CD8-positive, alpha-beta memory T cell (primary cell): ENCODE measurements around the gene ACBD3. TPM values are rescaled to one million over a fixed set of nuclear protein-coding genes. Genes with fewer than 3 reads are reported as not detected.

ENCODE experiments used
- CTCF ChIA-PET: fragments of 350-600 bp; sonication (Branson Sonifier 250); formaldehyde crosslinking; loops from one replicate; lab custom pipeline; 2021; ENCODE audit warnings: antibody characterized with exemption; lab: Charles Lee
- POLR2A ChIA-PET: fragments of 350-600 bp; sonication (Branson Sonifier 250); formaldehyde crosslinking; loops from one replicate; lab custom pipeline; 2021; ENCODE audit warnings: antibody characterized with exemption; lab: Charles Lee
- DNase-seq, 5 donors: peaks; one replicate each; pipeline versions ENCODE4 v3.0.0 to v3.0.0-alpha.2; 2020 to 2022; ENCODE audit warnings: mixed read lengths in 1 of 5
- H3K27ac ChIP-seq: one replicate; pipeline ENCODE4 v1.7.0; 2013; ENCODE audit warnings: low read depth, mild to moderate bottlenecking, low read length, moderate library complexity
- H3K27me3 ChIP-seq: 2 replicates; pipeline ENCODE4 v1.7.0; 2013; ENCODE audit warnings: low read length, mild to moderate bottlenecking; ENCODE audit not compliant: insufficient read depth, poor library complexity, severe bottlenecking
- H3K36me3 ChIP-seq: 2 replicates; pipeline ENCODE4 v1.7.0; 2013; ENCODE audit warnings: mild to moderate bottlenecking, low read length, moderate library complexity; ENCODE audit not compliant: insufficient read depth
- H3K4me1 ChIP-seq: 2 replicates; pipeline ENCODE4 v1.7.0; 2013; ENCODE audit warnings: mild to moderate bottlenecking, low read length, moderate library complexity; ENCODE audit not compliant: insufficient read depth
- H3K4me3 ChIP-seq: 2 replicates; pipeline ENCODE4 v1.7.0; 2013; ENCODE audit warnings: mild to moderate bottlenecking, low read length
- H3K9me3 ChIP-seq: 2 replicates; pipeline ENCODE4 v1.7.0; 2013; ENCODE audit warnings: mild to moderate bottlenecking, low read length
- H3K27ac Mint-ChIP-seq, 8 donors: one replicate each; pipeline ENCODE4 v1.8.0; 2020 to 2021; ENCODE audit warnings: mixed read lengths in 8 of 8, mild to moderate bottlenecking in 6 of 8, inconsistent platforms in 3 of 8, moderate library complexity in 3 of 8
- H3K27me3 Mint-ChIP-seq, 2 donors: one replicate each; pipeline ENCODE4 v1.8.0; 2020 to 2021; ENCODE audit warnings: mixed read lengths in 2 of 2, mild to moderate bottlenecking in 1 of 2, moderate library complexity in 1 of 2
- H3K36me3 Mint-ChIP-seq, 3 donors: one replicate each; pipeline ENCODE4 v1.8.0; 2020 to 2021; ENCODE audit warnings: mixed read lengths in 3 of 3, inconsistent platforms in 1 of 3, mild to moderate bottlenecking in 1 of 3
- H3K4me1 Mint-ChIP-seq, 3 donors: one replicate each; pipeline ENCODE4 v1.8.0; 2020 to 2021; ENCODE audit warnings: mixed read lengths in 3 of 3, inconsistent platforms in 1 of 3, mild to moderate bottlenecking in 1 of 3
- H3K4me3 Mint-ChIP-seq, 7 donors: one replicate each; pipeline ENCODE4 v1.8.0; 2020 to 2021; ENCODE audit warnings: mixed read lengths in 7 of 7, mild to moderate bottlenecking in 6 of 7, moderate library complexity in 4 of 7, inconsistent platforms in 2 of 7
- H3K9me3 Mint-ChIP-seq, 5 donors: one replicate each; pipeline ENCODE4 v1.8.0; 2020 to 2022; ENCODE audit warnings: mixed read lengths in 5 of 5, mild to moderate bottlenecking in 3 of 5, moderate library complexity in 2 of 5, inconsistent platforms in 1 of 5
- polyA plus RNA-seq: library from polyadenylated mRNA; unstranded; fragments of 300-500 nt; fragmentation: Illumina TruSeq; gene quantifications from one replicate; pipeline ENCODE4 v1.2.3, GENCODE V29; 2021
- total RNA-seq, 2 experiments: library from RNA; stranded (reverse); gene quantifications; one replicate each; pipeline ENCODE4 v1.2.3, GENCODE V29; 2021

Gene ACBD3
- total and polyA plus RNA-seq, 3 experiments from 2014 or later: 20.4 to 22.3 (median 21.5) TPM

DNA sequence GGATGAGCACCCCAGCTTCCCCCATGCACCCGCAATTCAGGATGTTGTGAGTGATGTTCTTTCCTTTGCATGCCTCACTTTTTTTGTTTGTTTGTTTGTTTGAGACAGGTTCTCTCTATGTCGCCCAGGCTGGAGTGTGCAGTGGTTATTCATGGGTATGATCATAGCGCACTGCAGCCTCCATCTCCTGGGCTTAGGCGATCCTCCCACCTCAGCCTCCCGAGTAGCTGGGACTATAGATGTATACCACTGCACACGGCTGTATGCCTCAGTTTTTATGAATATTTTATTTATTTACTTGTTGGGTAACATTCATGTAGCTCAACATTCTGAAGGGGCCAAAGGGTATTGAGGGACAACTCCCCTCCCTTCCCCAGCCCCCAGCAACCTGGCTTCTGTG, 69.2 kb downstream of the ACBD3 start:
- ChIA-PET POLR2A (no interaction called here), CTCF (interaction anchor here (1.2 to 2.1 kb wide), 4 partner anchors 34 to 130 kb away, joined by 3 to 10 read pairs (median 4); partner anchors contain the start of gene SDE2)
- Mint-ChIP-seq H3K4me3 (peak overlapping the region in 1 of 7 donors; percentile 69), H3K27me3 (peaks cover 0 to 2% of the 10 kb centered on the region in 2 donors), H3K9me3 (no peaks in the 10 kb centered on the region), H3K36me3 (no peaks in the 10 kb centered on the region), H3K27ac (peak overlapping the region in 2 of 8 donors; percentile 30 to 43), H3K4me1 (peaks cover 4 to 10% (median 9%) of the 10 kb centered on the region in 3 donors)
- Histone ChIP-seq H3K4me3 (no peak overlapping the region), H3K27me3 (no peaks in the 10 kb centered on the region), H3K4me1 (peaks cover 11% of the 10 kb centered on the region), H3K27ac (no peak overlapping the region), H3K9me3 (no peaks in the 10 kb centered on the region), H3K36me3 (no peaks in the 10 kb centered on the region)
- DNase-seq: no peak

DNA sequence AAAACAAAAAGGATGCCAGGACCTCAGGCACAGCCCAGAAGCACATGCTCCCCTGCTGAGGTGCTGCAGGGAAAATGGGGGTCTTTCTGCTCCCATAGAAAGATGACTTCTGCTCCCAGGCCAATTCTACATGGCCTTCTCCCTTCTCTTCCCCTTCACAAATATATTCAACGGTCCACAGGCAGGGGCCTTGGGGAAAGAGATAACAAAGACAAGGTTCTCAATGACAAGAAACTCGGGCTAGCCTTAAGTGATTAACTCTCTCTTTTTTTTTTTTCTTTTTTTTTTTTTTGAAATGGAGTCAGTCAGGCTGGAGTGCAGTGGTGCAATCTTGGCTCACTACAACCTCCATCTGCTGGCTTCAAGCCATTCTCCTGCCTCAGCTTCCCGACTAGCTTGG, 69.9 kb downstream of the ACBD3 start:
- Histone ChIP-seq H3K9me3 (no peaks in the 10 kb centered on the region), H3K27me3 (no peaks in the 10 kb centered on the region), H3K4me3 (no peak overlapping the region), H3K4me1 (peaks cover 11% of the 10 kb centered on the region), H3K27ac (no peak overlapping the region), H3K36me3 (no peaks in the 10 kb centered on the region)
- Mint-ChIP-seq H3K27ac (no peak overlapping the region), H3K4me3 (peak overlapping the region in 1 of 7 donors; percentile 69), H3K36me3 (no peaks in the 10 kb centered on the region), H3K27me3 (peaks cover 0 to 2% of the 10 kb centered on the region in 2 donors), H3K4me1 (peaks cover 4 to 13% (median 10%) of the 10 kb centered on the region in 3 donors), H3K9me3 (no peaks in the 10 kb centered on the region)
- POLR2A ChIA-PET: no interaction called here
- DNase-seq: no peak
- CTCF ChIA-PET: interaction anchor here (1.2 to 2.1 kb wide), 3 partner anchors 34 to 129 kb away, joined by 3 to 10 read pairs (median 4); no protein-coding TSS in a partner anchor

DNA sequence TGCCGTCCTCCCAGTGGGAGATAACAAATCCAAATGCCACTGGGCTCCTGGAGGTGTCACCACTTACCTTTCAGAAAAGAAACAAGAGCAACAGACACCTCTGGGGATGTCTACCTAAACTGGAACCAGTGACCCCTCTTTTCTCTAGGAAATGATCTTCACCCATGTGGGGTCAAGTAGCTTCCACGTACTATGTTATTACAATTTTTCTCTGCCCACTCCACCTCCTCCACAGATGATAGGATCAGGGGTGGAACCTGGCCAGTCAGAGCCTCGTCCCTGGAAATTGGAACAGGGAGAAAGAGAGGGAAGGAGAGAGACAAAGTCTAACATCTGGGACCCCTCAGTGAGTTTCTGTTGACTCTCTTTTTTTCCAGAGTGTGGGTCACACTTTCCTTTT, 73.9 kb downstream of the ACBD3 start:
- POLR2A ChIA-PET: interaction anchor here (1.1 kb wide), 1 partner anchor 113 kb away, joined by 5 read pairs; the partner anchor contains the start of gene SDE2

DNA sequence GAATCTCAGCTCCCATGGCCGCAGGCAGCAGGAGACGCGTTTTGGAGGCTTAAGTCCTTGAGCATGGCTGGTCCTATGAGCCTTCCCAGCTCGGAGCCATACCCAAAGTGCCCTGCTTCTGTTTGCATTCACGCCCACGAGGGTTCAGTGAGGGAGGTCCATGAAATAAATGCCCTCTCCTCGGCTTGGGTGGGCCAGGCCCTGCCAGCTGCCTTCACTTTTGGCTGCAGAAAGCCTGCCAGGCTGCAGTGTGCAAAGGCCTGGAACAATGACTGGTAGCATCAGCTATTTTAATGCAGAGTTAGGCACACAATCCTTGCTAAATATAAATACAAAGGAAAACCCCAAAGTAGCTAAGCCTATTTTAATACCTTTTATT, 74.7 kb downstream of the ACBD3 start:
- Mint-ChIP-seq H3K4me1 (peaks cover 12 to 20% (median 13%) of the 10 kb centered on the region in 3 donors), H3K27ac (peak overlapping the region in 4 of 8 donors; percentile 63 to 83 (median 69)), H3K4me3 (peak overlapping the region in 6 of 7 donors; percentile 55 to 88 (median 80)), H3K27me3 (peaks cover 0 to 3% of the 10 kb centered on the region in 2 donors), H3K36me3 (peaks cover 0 to 2% (median 0%) of the 10 kb centered on the region in 3 donors), H3K9me3 (no peaks in the 10 kb centered on the region)
- no peaks in the 10 kb centered on the region for H3K36me3 ChIP-seq
- H3K9me3 ChIP-seq: no peaks in the 10 kb centered on the region
- no peak overlapping the region for H3K27ac ChIP-seq
- H3K4me1 ChIP-seq: peaks cover 10% of the 10 kb centered on the region
- POLR2A ChIA-PET: interaction anchor here (1.1 to 2.9 kb wide), 3 partner anchors 11 to 112 kb away, joined by 5 to 17 read pairs (median 5); partner anchors contain the start of genes H3-3A and SDE2
- H3K27me3 ChIP-seq: no peaks in the 10 kb centered on the region
- no peak for DNase-seq
- no peak overlapping the region for H3K4me3 ChIP-seq
- CTCF ChIA-PET: interaction anchor here (1.0 to 4.2 kb wide), 4 partner anchors 8 to 45 kb away, joined by 4 to 19 read pairs (median 6); no protein-coding TSS in a partner anchor

More for the DNA sequence above, 73.9 kb downstream of the ACBD3 start:
- CTCF ChIA-PET: interaction anchor here (1.0 kb wide), 1 partner anchor 13 kb away, joined by 4 read pairs; no protein-coding TSS in a partner anchor
- no peak overlapping the region for H3K4me3 ChIP-seq
- H3K27ac ChIP-seq: no peak overlapping the region
- peak overlapping the region in 3 of 8 donors; percentile 7 to 83 (median 45) for H3K27ac Mint-ChIP-seq
- H3K9me3 Mint-ChIP-seq: no peaks in the 10 kb centered on the region
- no peak for DNase-seq
- H3K4me3 Mint-ChIP-seq: peak overlapping the region in 4 of 7 donors; percentile 48 to 88 (median 54)
- H3K36me3 Mint-ChIP-seq: peaks cover 0 to 2% (median 0%) of the 10 kb centered on the region in 3 donors
- H3K27me3 ChIP-seq: no peaks in the 10 kb centered on the region
- H3K4me1 Mint-ChIP-seq: peaks cover 12 to 20% (median 13%) of the 10 kb centered on the region in 3 donors
- no peaks in the 10 kb centered on the region for H3K36me3 ChIP-seq
- H3K27me3 Mint-ChIP-seq: peaks cover 0 to 3% of the 10 kb centered on the region in 2 donors
- no peaks in the 10 kb centered on the region for H3K9me3 ChIP-seq
- H3K4me1 ChIP-seq: peaks cover 10% of the 10 kb centered on the region

DNA sequence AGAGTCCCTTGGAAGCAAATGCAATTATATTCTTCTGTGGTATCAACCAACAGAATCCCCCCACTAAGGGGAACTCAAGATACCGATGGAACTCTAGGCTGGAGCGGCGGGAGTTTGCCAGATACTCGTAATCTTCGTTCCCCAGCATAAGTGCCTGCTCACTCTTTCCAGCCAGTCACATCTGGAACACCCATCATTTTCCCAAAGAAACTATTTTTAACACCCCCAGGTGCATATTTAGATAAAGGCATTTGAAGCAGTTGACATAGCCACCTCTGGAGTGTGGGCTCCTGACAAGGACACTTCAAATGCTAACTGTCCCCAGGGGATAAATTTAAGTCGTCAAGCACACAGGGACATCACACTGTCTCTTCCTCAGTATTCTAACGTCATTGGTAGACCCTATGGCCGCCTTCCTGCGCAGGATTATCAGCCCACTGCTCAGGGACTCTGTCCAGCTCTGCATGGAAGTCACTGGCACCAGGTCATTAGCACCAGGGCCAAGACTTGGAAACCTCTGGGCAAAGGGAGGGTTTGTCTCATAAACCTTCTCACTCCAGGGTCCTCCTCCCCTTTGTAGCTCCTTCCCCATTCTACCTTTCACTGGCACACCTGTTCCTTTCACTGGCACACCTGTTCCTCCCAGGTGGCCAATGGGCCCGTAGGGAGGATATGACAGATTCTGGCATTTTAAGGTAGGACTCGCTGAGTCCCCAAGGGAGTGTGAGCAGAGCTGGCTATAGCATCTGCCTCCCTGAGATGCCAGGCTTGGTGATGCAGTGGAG, 75.3 kb downstream of the ACBD3 start:
- H3K36me3 ChIP-seq: no peaks in the 10 kb centered on the region
- H3K4me1 ChIP-seq: peaks cover 10% of the 10 kb centered on the region
- POLR2A ChIA-PET: interaction anchor here (0.8 to 3.5 kb wide), 7 partner anchors 9 to 112 kb away, joined by 5 to 18 read pairs (median 5); partner anchors contain the start of genes H3-3A and SDE2
- CTCF ChIA-PET: interaction anchor here (0.8 to 4.2 kb wide), 6 partner anchors 9 to 222 kb away, joined by 3 to 19 read pairs (median 6); no protein-coding TSS in a partner anchor
- peaks cover 12 to 20% (median 13%) of the 10 kb centered on the region in 3 donors for H3K4me1 Mint-ChIP-seq
- peaks cover 0 to 3% of the 10 kb centered on the region in 2 donors for H3K27me3 Mint-ChIP-seq
- no peaks in the 10 kb centered on the region for H3K27me3 ChIP-seq
- H3K4me3 Mint-ChIP-seq: peak overlapping the region; percentile 62 to 89 (median 80)
- H3K27ac Mint-ChIP-seq: peak overlapping the region; percentile 39 to 83 (median 65)
- no peaks in the 10 kb centered on the region for H3K9me3 ChIP-seq
- peak overlapping the region; percentile 65 for H3K4me3 ChIP-seq
- H3K9me3 Mint-ChIP-seq: no peaks in the 10 kb centered on the region
- peaks cover 0 to 2% (median 0%) of the 10 kb centered on the region in 3 donors for H3K36me3 Mint-ChIP-seq
- no peak for DNase-seq
- peak overlapping the region; percentile 79 for H3K27ac ChIP-seq

DNA sequence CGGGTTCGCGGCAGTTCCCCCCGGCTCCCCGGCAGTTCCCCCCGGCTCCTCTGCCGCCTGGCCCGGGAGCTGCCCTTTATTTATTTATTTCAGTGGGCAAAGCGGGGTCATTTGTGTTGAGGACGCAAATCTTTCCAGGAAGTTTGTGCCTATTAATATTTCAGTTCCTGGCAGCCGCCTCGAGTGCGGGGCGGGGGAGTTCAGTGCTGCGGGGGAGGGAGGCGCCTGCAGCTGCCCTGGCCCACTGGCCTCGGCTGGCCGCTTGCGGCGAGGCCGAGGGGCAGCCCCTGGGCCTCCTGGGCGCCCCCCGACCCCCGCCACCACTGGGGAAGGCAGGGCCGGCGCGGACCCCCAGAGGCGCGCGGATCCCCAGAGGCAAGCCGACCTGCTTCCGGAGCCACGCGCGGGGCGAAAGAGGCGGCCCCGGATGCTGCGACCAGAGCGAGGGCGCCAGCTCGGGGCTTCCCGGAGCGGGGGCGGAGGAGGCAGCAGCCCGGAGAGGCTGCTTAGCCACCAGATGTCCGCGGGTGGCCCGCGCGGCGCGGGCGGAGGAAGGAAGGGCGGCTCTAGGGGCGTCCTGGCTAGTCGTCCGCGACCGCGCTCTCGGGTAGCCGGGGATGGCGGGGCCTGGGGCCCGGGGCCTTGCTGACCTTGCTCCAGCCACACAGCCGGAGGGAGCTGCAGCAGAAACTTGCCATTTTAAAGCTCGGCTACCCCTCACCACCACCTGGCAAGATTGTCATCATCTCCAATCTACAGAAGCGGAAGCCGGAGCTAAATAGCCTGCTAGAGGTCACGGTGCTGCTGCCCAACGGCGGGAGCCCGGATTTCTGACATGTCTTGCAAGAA, 76.1 kb downstream of the ACBD3 start:
- ChIA-PET POLR2A (interaction anchor here (0.6 to 3.5 kb wide), 7 partner anchors 10 to 111 kb away, joined by 4 to 18 read pairs (median 5); partner anchors contain the start of genes H3-3A and SDE2), CTCF (interaction anchor here (0.8 to 4.2 kb wide), 5 partner anchors 10 to 222 kb away, joined by 3 to 19 read pairs (median 7); no protein-coding TSS in a partner anchor)
- DNase-seq: peak; percentile 34 to 68 (median 56)
- peaks cover 12 to 20% (median 13%) of the 10 kb centered on the region in 3 donors for H3K4me1 Mint-ChIP-seq
- Histone ChIP-seq H3K4me1 (peaks cover 10% of the 10 kb centered on the region), H3K27me3 (no peaks in the 10 kb centered on the region), H3K9me3 (no peaks in the 10 kb centered on the region), H3K4me3 (peak overlapping the region; percentile 65), H3K27ac (peak overlapping the region; percentile 79), H3K36me3 (no peaks in the 10 kb centered on the region)
- H3K27me3 Mint-ChIP-seq: peaks cover 0 to 3% of the 10 kb centered on the region in 2 donors
- no peaks in the 10 kb centered on the region for H3K9me3 Mint-ChIP-seq
- peaks cover 0 to 2% (median 0%) of the 10 kb centered on the region in 3 donors for H3K36me3 Mint-ChIP-seq
- peak overlapping the region; percentile 62 to 92 (median 88) for H3K4me3 Mint-ChIP-seq
- peak overlapping the region in 7 of 8 donors; percentile 56 to 83 (median 66) for H3K27ac Mint-ChIP-seq

DNA sequence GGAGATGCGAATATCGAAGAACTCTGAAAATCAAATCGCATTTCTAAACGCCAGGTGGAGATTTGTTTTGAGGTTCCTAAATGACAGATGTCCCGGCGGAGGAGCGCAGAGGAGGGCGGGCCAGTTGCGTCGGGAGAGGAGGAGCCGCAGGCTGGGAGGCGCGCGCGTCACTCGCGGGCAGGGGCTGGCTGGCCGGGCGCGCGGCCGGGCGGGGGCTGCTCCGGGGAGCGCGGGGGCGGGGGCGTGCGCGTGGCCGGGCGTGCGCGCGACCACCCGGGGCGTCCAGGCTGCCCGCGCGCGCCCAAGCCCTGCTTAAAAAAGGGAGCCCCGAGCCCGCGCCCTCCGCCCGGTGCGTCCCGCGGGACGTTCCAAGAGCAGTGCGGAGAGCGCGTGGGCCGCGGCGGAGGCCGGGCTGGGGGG, 76.7 kb downstream of the ACBD3 start:
- Histone ChIP-seq H3K27ac (peak overlapping the region; percentile 79), H3K27me3 (no peaks in the 10 kb centered on the region), H3K4me1 (peaks cover 10% of the 10 kb centered on the region), H3K36me3 (no peaks in the 10 kb centered on the region), H3K4me3 (peak overlapping the region; percentile 56), H3K9me3 (no peaks in the 10 kb centered on the region)
- DNase-seq: peak; percentile 64 to 81 (median 73)
- Mint-ChIP-seq H3K36me3 (peaks cover 0 to 2% (median 0%) of the 10 kb centered on the region in 3 donors), H3K4me3 (peak overlapping the region; percentile 88 to 94 (median 92)), H3K9me3 (no peaks in the 10 kb centered on the region), H3K27me3 (peaks cover 0 to 3% of the 10 kb centered on the region in 2 donors), H3K27ac (peak overlapping the region; percentile 79 to 94 (median 90)), H3K4me1 (peaks cover 12 to 20% (median 13%) of the 10 kb centered on the region in 3 donors)
- POLR2A ChIA-PET: interaction anchor here (0.5 to 3.5 kb wide), 9 partner anchors 11 to 646 kb away, joined by 3 to 18 read pairs (median 5); partner anchors contain the start of genes H3-3A and SDE2
- CTCF ChIA-PET: interaction anchor here (1.6 to 4.2 kb wide), 5 partner anchors 10 to 45 kb away, joined by 7 to 19 read pairs (median 17); no protein-coding TSS in a partner anchor
